A549 (cell line): ENCODE results near the gene MST1.

Experiments
- BHLHE40 ChIP-seq: IDR thresholded peaks from 2 replicates; pipeline ENCODE4 v1.6.1; 2012; ENCODE audit warnings: low read depth, low read length, inconsistent platforms
- CEBPB ChIP-seq, 2 experiments: fragments of >200 bp in 1 of 2; sonication (Bioruptor Twin) in 1 of 2; formaldehyde crosslinking in 1 of 2; IDR thresholded peaks; 2 replicates each; pipeline ENCODE4 v1.6.1; 2012 to 2016
- CTCF ChIP-seq: fragments of >200 bp; sonication (Bioruptor Twin); formaldehyde crosslinking; IDR thresholded peaks from 3 replicates; pipeline ENCODE4 v1.5.1; 2016
- EHMT2 ChIP-seq: fragments of 200-600 bp; sonication (generic); IDR thresholded peaks from 2 replicates; pipeline ENCODE4 v1.6.1; 2016; ENCODE audit warnings: antibody characterized with exemption, low read depth, mild to moderate bottlenecking, moderate library complexity
- HOXA7 ChIP-seq: fragments of 250-450 bp; sonication (Bioruptor Pico); IDR thresholded peaks from 2 replicates; pipeline ENCODE4 v1.5.0; 2020; ENCODE audit warnings: mild to moderate bottlenecking, moderate library complexity
- KDM5A ChIP-seq: fragments of 200-600 bp; sonication (generic); IDR thresholded peaks from 2 replicates; pipeline ENCODE4 v1.6.1; 2016; ENCODE audit warnings: antibody characterized with exemption, mild to moderate bottlenecking
- MAFK ChIP-seq: fragments of 450-650 bp; IDR thresholded peaks from 2 replicates; pipeline ENCODE4 v1.6.1; 2014; ENCODE audit not compliant: partially characterized antibody
- MAX ChIP-seq: IDR thresholded peaks from 2 replicates; pipeline ENCODE4 v1.6.1; 2012
- PHF8 ChIP-seq: fragments of 200-600 bp; sonication (generic); IDR thresholded peaks from 2 replicates; pipeline ENCODE4 v1.6.1; 2016; ENCODE audit warnings: low read depth, mild to moderate bottlenecking, antibody characterized with exemption, moderate library complexity, borderline replicate concordance
- POLR2A ChIP-seq: IDR thresholded peaks from 2 replicates; pipeline ENCODE4 v1.6.1; 2012; ENCODE audit warnings: mild to moderate bottlenecking, low read length
- RCOR1 ChIP-seq: fragments of 150-350 bp; IDR thresholded peaks from 2 replicates; pipeline ENCODE4 v1.6.1; 2014; ENCODE audit warnings: antibody characterized with exemption, low read length, low read depth
- RNF2 ChIP-seq: fragments of 200-600 bp; sonication (generic); IDR thresholded peaks from 2 replicates; pipeline ENCODE4 v1.6.1; 2016; ENCODE audit warnings: low read depth, mild to moderate bottlenecking, antibody characterized with exemption, moderate library complexity, borderline replicate concordance
- SMC3 ChIP-seq: fragments of >200 bp; sonication (Bioruptor Twin); formaldehyde crosslinking; IDR thresholded peaks from 3 replicates; pipeline ENCODE4 v1.6.1; 2018; ENCODE audit warnings: inconsistent platforms
- TF ChIP-seq, protein P1 (sequence below): fragments of 200-600 bp; sonication (generic); IDR thresholded peaks from 2 replicates; pipeline ENCODE4 v1.6.1; 2016; ENCODE audit warnings: antibody characterized with exemption, mild to moderate bottlenecking, moderate library complexity

GRCh38 chr3:49717211-49717958 lies 28.1 kb upstream of the MST1 start:
- TF ChIP-seq KDM5A (no peak), SMC3 (no peak), RNF2 (no peak), MAFK (no peak), CTCF (no peak), MAX (no peak), PHF8 (no peak), CEBPB (IDR thresholded peaks at IDR 0.05) (no peak), HOXA7 (no peak), POLR2A (no peak), RCOR1 (no peak), BHLHE40 (no peak), EHMT2 (no peak)
- TF ChIP-seq, protein P1, sequence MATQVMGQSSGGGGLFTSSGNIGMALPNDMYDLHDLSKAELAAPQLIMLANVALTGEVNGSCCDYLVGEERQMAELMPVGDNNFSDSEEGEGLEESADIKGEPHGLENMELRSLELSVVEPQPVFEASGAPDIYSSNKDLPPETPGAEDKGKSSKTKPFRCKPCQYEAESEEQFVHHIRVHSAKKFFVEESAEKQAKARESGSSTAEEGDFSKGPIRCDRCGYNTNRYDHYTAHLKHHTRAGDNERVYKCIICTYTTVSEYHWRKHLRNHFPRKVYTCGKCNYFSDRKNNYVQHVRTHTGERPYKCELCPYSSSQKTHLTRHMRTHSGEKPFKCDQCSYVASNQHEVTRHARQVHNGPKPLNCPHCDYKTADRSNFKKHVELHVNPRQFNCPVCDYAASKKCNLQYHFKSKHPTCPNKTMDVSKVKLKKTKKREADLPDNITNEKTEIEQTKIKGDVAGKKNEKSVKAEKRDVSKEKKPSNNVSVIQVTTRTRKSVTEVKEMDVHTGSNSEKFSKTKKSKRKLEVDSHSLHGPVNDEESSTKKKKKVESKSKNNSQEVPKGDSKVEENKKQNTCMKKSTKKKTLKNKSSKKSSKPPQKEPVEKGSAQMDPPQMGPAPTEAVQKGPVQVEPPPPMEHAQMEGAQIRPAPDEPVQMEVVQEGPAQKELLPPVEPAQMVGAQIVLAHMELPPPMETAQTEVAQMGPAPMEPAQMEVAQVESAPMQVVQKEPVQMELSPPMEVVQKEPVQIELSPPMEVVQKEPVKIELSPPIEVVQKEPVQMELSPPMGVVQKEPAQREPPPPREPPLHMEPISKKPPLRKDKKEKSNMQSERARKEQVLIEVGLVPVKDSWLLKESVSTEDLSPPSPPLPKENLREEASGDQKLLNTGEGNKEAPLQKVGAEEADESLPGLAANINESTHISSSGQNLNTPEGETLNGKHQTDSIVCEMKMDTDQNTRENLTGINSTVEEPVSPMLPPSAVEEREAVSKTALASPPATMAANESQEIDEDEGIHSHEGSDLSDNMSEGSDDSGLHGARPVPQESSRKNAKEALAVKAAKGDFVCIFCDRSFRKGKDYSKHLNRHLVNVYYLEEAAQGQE: no peak
